Peyer's patch (tissue), 4 donors: ENCODE measurements around the gene VCL.

Experiments
- POLR2A ChIP-seq, 2 donors: fragments of 450-650 bp; IDR thresholded peaks; one replicate each; pipeline ENCODE4 v1.5.1; 2017; ENCODE audit warnings: antibody characterized with exemption in 2 of 2, mild to moderate bottlenecking in 2 of 2, moderate library complexity in 2 of 2
- TF ChIP-seq, protein P1 (sequence below), 6 experiments: fragments of 450-650 bp in 4 of 6; fragments of 200-600 bp in 2 of 6; sonication (generic) in 1 of 6; IDR thresholded peaks; one replicate each; pipeline ENCODE4 v1.5.1; 2017 to 2019; ENCODE audit warnings: antibody characterized with exemption in 6 of 6, mild to moderate bottlenecking in 3 of 6, moderate library complexity in 1 of 6

- TF ChIP-seq, protein P1, sequence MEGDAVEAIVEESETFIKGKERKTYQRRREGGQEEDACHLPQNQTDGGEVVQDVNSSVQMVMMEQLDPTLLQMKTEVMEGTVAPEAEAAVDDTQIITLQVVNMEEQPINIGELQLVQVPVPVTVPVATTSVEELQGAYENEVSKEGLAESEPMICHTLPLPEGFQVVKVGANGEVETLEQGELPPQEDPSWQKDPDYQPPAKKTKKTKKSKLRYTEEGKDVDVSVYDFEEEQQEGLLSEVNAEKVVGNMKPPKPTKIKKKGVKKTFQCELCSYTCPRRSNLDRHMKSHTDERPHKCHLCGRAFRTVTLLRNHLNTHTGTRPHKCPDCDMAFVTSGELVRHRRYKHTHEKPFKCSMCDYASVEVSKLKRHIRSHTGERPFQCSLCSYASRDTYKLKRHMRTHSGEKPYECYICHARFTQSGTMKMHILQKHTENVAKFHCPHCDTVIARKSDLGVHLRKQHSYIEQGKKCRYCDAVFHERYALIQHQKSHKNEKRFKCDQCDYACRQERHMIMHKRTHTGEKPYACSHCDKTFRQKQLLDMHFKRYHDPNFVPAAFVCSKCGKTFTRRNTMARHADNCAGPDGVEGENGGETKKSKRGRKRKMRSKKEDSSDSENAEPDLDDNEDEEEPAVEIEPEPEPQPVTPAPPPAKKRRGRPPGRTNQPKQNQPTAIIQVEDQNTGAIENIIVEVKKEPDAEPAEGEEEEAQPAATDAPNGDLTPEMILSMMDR (IDR thresholded peaks at IDR 0.05), result no peak
- no peak for TF ChIP-seq POLR2A (IDR thresholded peaks at IDR 0.05)
These were observed 1.8 kb downstream of the VCL start for GRCh38 chr10:73999703-74000102.
